Uterus (tissue), 4 donors: ENCODE data around the gene CDH13. TPM values are rescaled to one million over a fixed set of nuclear protein-coding genes. Genes with fewer than 3 reads are reported as not detected.

Source experiments
- DNase-seq, 2 donors: peaks; one replicate each; pipeline ENCODE4 v3.0.0-alpha.2; 2019 to 2020
- H3K27ac ChIP-seq, 2 donors: fragments of 200-600 bp; sonication (generic); 1 replicate in 1 of 2; 2 replicates in 1 of 2; pipeline ENCODE4 v1.5.1; 2016 to 2018
- H3K27me3 ChIP-seq, 2 donors: fragments of 200-600 bp; sonication (generic); one replicate each; pipeline ENCODE4 v1.5.1; 2018 to 2019; ENCODE audit warnings: control low read depth in 1 of 2
- H3K36me3 ChIP-seq, 2 donors: fragments of 200-600 bp; sonication (generic); one replicate each; pipeline ENCODE4 v1.5.1; 2019; ENCODE audit warnings: control low read depth in 1 of 2
- H3K4me1 ChIP-seq, 2 donors: fragments of 200-600 bp; sonication (generic); one replicate each; pipeline ENCODE4 v1.5.1; 2018 to 2019; ENCODE audit warnings: control low read depth in 1 of 2
- H3K4me3 ChIP-seq, 2 donors: fragments of 200-600 bp; sonication (generic); 1 replicate in 1 of 2; 2 replicates in 1 of 2; pipeline ENCODE4 v1.5.1; 2018 to 2019; ENCODE audit warnings: mild to moderate bottlenecking in 1 of 2
- H3K9me3 ChIP-seq, 2 donors: fragments of 200-600 bp; sonication (generic); one replicate each; pipeline ENCODE4 v1.5.1; 2019; ENCODE audit warnings: control low read depth in 1 of 2
- CTCF ChIP-seq, 4 experiments: fragments of 200-600 bp in 2 of 4; fragments of 450-650 bp in 2 of 4; sonication (generic) in 2 of 4; IDR thresholded peaks; one replicate each; pipeline ENCODE4 v1.5.1; 2016 to 2019; ENCODE audit warnings: antibody characterized with exemption in 4 of 4, mild to moderate bottlenecking in 2 of 4, moderate library complexity in 1 of 4
- POLR2A ChIP-seq, 2 donors: fragments of 450-650 bp; IDR thresholded peaks; one replicate each; pipeline ENCODE4 v1.6.1; 2016; ENCODE audit warnings: antibody characterized with exemption in 2 of 2, mild to moderate bottlenecking in 1 of 2, moderate library complexity in 1 of 2
- intact Hi-C: fragments of 100-400 bp; cut with DNase I; formaldehyde crosslinking; loops from one replicate; pipeline ENCODE4 v1.15.1; 2023; ENCODE audit warnings: low total_unique reads
- total RNA-seq, 4 donors: library from RNA; depleted of rRNA in 3 of 4; stranded (reverse); fragments of >200 nt in 3 of 4; gene quantifications; one replicate each; pipeline versions ENCODE4 v1.1.0 to v1.2.4, GENCODE V29; 2014 to 2023
- donor health status: DM: yes; HTN: yes; CAD: no.

The CDH13 gene
- total RNA-seq, 4 donors from 2014 or later, result 49.1 to 99.4 (median 82.7) TPM

- Histone ChIP-seq H3K27ac (no peak overlapping the region), H3K27me3 (no peaks in the 10 kb centered on the region), H3K36me3 (no peaks in the 10 kb centered on the region), H3K9me3 (no peaks in the 10 kb centered on the region), H3K4me3 (no peak overlapping the region), H3K4me1 (no peaks in the 10 kb centered on the region)
- no peak for DNase-seq
- intact Hi-C loops, result no loop called here
- no peak for TF ChIP-seq POLR2A (IDR thresholded peaks at IDR 0.05)
- no peak for TF ChIP-seq CTCF (IDR thresholded peaks at IDR 0.05)
Observed at GRCh38 chr16:82767808-82768207, 141.0 kb downstream of the CDH13 start.

DNA sequence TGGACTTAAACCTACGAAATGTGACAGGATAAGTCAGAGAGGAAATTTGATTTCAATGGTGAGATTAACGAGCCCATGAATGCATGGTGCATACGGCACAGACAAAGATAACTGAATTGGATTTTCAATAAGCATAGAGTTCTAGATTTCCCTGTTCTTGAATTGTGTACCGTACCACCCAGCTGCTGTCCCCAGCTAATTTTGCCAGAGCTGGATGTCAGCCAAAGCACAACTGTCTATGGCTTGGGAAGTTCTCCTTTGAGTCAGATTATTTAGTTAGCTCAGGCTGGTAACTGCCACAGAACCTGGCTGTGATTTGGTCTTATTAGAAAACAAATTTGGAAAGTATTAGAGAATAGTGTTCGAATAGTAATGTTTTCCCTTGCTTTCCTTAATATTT is 143.1 kb downstream of the CDH13 start:
- Histone ChIP-seq H3K9me3 (no peaks in the 10 kb centered on the region), H3K27me3 (no peaks in the 10 kb centered on the region), H3K4me1 (no peaks in the 10 kb centered on the region), H3K36me3 (no peaks in the 10 kb centered on the region), H3K4me3 (no peak overlapping the region), H3K27ac (no peak overlapping the region)
- no peak for DNase-seq
- no peak for TF ChIP-seq POLR2A (IDR thresholded peaks at IDR 0.05)
- TF ChIP-seq CTCF (IDR thresholded peaks at IDR 0.05), result no peak
- intact Hi-C loops, result no loop called here

DNA sequence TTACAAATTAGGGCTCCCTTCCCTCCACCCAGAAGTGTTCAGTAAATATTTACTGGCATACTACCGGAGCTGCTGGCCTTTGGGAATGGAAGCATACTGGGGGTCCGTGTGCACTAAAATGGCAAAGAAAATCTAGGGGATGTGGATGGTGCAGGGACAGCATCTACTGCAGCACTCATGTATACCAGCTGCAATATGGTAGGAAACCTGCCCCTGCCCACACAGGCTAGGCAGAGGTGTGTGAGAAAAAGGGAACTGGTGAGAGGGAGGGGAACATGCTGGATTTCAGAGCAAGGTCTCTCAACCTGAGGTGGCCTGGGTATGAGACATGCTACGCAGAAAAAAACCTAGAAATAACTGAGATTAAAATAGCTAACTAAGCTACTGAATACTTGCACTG is 145.4 kb downstream of the CDH13 start:
- Histone ChIP-seq H3K27me3 (no peaks in the 10 kb centered on the region), H3K4me1 (no peaks in the 10 kb centered on the region), H3K27ac (no peak overlapping the region), H3K9me3 (no peaks in the 10 kb centered on the region), H3K36me3 (no peaks in the 10 kb centered on the region), H3K4me3 (no peak overlapping the region)
- intact Hi-C loops, result no loop called here
- TF ChIP-seq CTCF (IDR thresholded peaks at IDR 0.05) (no peak), POLR2A (IDR thresholded peaks at IDR 0.05) (no peak)
- no peak for DNase-seq

GRCh38 chr16:82773018-82773417 is 146.2 kb downstream of the CDH13 start:
- DNase-seq, result no peak
- no peaks in the 10 kb centered on the region for H3K27me3 ChIP-seq
- intact Hi-C loops, result no loop called here
- no peaks in the 10 kb centered on the region for H3K9me3 ChIP-seq
- H3K27ac ChIP-seq, result no peak overlapping the region
- no peaks in the 10 kb centered on the region for H3K4me1 ChIP-seq
- no peaks in the 10 kb centered on the region for H3K36me3 ChIP-seq
- no peak overlapping the region for H3K4me3 ChIP-seq
- TF ChIP-seq CTCF (IDR thresholded peaks at IDR 0.05) (no peak), POLR2A (IDR thresholded peaks at IDR 0.05) (no peak)

- TF ChIP-seq POLR2A (IDR thresholded peaks at IDR 0.05) (no peak), CTCF (IDR thresholded peaks at IDR 0.05) (no peak)
- no peaks in the 10 kb centered on the region for H3K27me3 ChIP-seq
- H3K27ac ChIP-seq, result no peak overlapping the region
- no peak for DNase-seq
- no peaks in the 10 kb centered on the region for H3K36me3 ChIP-seq
- no peaks in the 10 kb centered on the region for H3K9me3 ChIP-seq
- no peaks in the 10 kb centered on the region for H3K4me1 ChIP-seq
- intact Hi-C loops, result no loop called here
- no peak overlapping the region for H3K4me3 ChIP-seq
Observed at GRCh38 chr16:82776470-82777146, 149.8 kb downstream of the CDH13 start.
